NT2/D1 (cell line): ENCODE results near the gene ZBTB42.

Experiments
- DNase-seq: peaks from one replicate; pipeline ENCODE4 v3.0.0-alpha.2; 2011; ENCODE audit warnings: low read depth, low spot score
- H3K27me3 ChIP-seq: 2 replicates; pipeline ENCODE4 v1.6.0; 2011; ENCODE audit warnings: mild to moderate bottlenecking; ENCODE audit not compliant: insufficient read length, insufficient read depth
- H3K36me3 ChIP-seq: 2 replicates; pipeline ENCODE4 v1.6.1; 2011; ENCODE audit warnings: mild to moderate bottlenecking, low read length, mixed read lengths; ENCODE audit not compliant: insufficient read depth, insufficient read length
- H3K4me1 ChIP-seq: 2 replicates; pipeline ENCODE4 v1.5.1; 2011; ENCODE audit not compliant: insufficient read depth, insufficient read length
- H3K4me3 ChIP-seq: 2 replicates; pipeline ENCODE4 v1.5.1; 2011; ENCODE audit warnings: low read depth; ENCODE audit not compliant: insufficient read length
- H3K9ac ChIP-seq: 2 replicates; pipeline ENCODE4 v1.6.0; 2011; ENCODE audit warnings: low read depth; ENCODE audit not compliant: insufficient read length
- H3K9me3 ChIP-seq: 2 replicates; pipeline ENCODE4 v1.5.1; 2011; ENCODE audit warnings: mild to moderate bottlenecking, low read length; ENCODE audit not compliant: insufficient read depth
- SUZ12 ChIP-seq: IDR thresholded peaks from 2 replicates; pipeline ENCODE4 v1.6.1; 2011; ENCODE audit not compliant: insufficient read length, insufficient read depth; ENCODE audit errors: extremely low read depth
- YY1 ChIP-seq: IDR thresholded peaks from 2 replicates; pipeline ENCODE4 v1.6.1; 2011; ENCODE audit not compliant: insufficient read length, insufficient read depth
- ZNF274 ChIP-seq: IDR thresholded peaks from 2 replicates; pipeline ENCODE4 v1.6.1; 2011; ENCODE audit warnings: mild to moderate bottlenecking, low read depth, low read length

The ZBTB42 gene

DNA sequence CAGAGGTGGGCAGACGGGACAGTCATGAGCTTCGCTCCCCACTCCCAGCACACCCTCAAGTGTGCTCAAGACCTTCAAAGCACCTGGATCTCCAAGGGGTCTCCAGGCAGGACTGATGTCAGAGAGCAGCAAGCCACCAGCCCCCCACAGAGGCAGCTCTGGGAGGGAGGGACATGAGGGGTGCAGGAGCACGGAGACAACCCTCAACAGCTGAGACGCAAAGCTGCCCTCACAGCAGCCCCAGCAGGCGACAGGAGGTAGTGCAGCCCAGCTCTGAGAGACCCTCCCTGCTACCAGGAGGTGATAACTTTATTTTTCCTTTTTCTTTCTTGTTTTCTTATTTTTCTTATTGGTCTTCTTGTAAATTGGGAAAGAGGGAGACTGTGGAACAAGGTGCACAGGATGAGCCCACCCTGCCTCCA, 30.0 kb upstream of the ZBTB42 start:
- Histone ChIP-seq H3K36me3 (peaks cover 65% of the 10 kb centered on the region), H3K9me3 (peaks cover 19% of the 10 kb centered on the region; the same call in 1 of the 2 replicates), H3K4me3 (no peak overlapping the region), H3K4me1 (peaks cover 8% of the 10 kb centered on the region), H3K27me3 (no peaks in the 10 kb centered on the region), H3K9ac (no peak overlapping the region)
- TF ChIP-seq YY1 (no peak), SUZ12 (no peak), ZNF274 (no peak)
- no peak for DNase-seq

DNA sequence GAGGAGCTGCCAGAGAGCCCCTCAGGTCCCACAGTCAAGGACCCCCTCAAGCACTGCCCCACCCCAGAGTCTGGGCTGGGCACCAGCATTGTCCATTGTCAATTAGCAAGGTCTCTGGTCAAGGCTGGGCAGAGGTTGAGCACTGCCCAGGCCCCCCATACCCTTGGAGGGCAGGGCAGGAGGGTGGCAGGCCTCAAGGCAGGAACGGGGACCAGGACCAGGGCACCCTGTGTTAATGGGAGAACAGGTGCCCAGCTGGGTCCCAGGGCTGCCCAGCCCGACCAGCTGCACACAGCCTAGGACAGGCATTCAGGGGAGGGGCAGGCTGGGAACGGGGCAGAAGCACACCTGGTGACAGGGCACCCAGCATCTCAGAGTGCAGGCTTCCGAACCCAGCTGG, 29.5 kb upstream of the ZBTB42 start:
- peaks cover 68% of the 10 kb centered on the region for H3K36me3 ChIP-seq

DNA sequence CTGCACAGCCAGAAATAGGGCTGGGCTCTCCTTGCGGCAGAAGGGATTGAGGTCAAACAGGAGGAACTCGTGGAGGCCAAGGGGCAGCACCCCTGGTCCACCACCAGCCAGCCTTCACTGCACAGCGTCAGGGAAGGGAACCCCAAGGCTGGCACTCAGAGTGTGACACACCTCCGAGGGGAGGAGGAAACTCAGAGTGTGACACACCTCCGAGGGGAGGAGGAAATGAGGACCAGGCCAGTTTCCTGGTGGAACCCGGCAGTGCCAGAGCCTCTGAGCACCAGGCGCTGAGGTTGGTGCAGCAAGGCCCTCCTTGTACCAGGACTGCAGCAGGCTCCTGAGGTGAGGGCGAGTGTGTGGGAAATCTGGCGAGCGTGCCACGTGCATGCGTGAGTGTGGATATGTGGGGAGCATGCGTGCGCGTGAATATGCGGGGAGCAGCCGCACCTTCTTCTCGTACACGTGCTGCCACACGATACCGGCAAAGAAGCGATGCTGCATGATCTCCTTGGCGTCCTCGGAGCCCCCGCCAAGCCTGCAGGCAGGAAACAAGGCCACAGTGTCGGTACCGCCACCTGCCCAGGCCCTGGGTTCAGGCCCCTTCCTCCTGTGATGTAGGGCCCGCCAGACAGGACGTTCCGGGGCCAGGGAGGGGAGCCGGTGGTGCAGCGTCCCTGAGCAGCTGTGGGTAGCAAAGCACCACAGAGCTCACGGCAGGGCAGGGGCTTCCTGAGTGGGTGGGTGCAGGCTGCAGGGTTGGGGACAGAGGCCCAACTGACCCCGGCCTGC, 28.8 kb upstream of the ZBTB42 start:
- Histone ChIP-seq H3K9ac (no peak overlapping the region), H3K4me1 (peaks cover 8% of the 10 kb centered on the region), H3K4me3 (no peak overlapping the region), H3K36me3 (peaks cover 76% of the 10 kb centered on the region), H3K27me3 (no peaks in the 10 kb centered on the region), H3K9me3 (peaks cover 19% of the 10 kb centered on the region; the same call in 1 of the 2 replicates)
- no peak for DNase-seq
- TF ChIP-seq ZNF274 (no peak), SUZ12 (no peak), YY1 (no peak)

More for the DNA sequence above, 29.5 kb upstream of the ZBTB42 start:
- DNase-seq: no peak
- Histone ChIP-seq H3K9me3 (peaks cover 19% of the 10 kb centered on the region; the same call in 1 of the 2 replicates), H3K27me3 (no peaks in the 10 kb centered on the region), H3K9ac (no peak overlapping the region), H3K4me1 (peaks cover 8% of the 10 kb centered on the region), H3K4me3 (no peak overlapping the region)
- TF ChIP-seq ZNF274 (no peak), YY1 (no peak), SUZ12 (no peak)

DNA sequence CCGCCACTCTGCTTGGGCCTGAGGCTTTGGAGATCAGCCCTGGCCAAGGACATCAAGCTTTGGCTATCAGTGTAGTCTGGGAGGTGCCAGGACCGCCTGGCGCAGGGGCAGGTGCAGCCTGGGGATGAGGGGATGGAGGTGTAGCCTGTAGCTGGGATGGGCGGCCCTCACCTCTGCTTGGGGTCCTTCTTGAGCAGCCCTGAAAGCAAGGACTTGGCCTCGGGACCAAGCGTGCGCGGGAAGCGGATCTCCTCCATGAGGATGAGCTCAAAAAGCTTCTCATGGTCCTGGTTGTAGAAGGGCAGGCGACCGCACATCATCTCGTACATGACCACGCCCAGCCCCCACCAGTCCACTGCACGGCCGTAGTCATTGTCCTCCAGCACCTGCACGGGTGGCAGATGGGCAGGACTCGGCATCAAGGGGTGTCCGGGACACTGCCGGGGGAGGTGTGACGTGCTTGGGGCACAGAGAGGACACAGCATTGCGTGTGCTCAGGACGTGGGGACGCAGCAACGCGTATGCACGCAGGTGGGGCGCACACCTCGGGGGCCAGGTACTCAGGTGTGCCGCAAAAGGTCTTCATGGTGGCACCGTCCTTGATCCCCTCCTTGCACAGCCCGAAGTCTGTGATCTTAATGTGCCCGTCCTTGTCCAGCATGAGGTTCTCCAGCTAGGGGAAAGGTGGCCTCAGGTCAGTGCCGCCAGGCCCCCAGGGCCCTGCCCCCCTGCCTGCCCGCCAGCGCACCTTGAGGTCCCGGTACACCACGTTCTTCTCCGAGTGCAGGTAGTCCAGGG, 28.0 kb upstream of the ZBTB42 start:
- DNase-seq: no peak
- TF ChIP-seq ZNF274 (no peak), SUZ12 (no peak), YY1 (no peak)
- Histone ChIP-seq H3K4me3 (no peak overlapping the region), H3K4me1 (peaks cover 5% of the 10 kb centered on the region), H3K9ac (no peak overlapping the region), H3K36me3 (peaks cover 82% of the 10 kb centered on the region), H3K27me3 (no peaks in the 10 kb centered on the region), H3K9me3 (peaks cover 19% of the 10 kb centered on the region; the same call in 1 of the 2 replicates)

DNA sequence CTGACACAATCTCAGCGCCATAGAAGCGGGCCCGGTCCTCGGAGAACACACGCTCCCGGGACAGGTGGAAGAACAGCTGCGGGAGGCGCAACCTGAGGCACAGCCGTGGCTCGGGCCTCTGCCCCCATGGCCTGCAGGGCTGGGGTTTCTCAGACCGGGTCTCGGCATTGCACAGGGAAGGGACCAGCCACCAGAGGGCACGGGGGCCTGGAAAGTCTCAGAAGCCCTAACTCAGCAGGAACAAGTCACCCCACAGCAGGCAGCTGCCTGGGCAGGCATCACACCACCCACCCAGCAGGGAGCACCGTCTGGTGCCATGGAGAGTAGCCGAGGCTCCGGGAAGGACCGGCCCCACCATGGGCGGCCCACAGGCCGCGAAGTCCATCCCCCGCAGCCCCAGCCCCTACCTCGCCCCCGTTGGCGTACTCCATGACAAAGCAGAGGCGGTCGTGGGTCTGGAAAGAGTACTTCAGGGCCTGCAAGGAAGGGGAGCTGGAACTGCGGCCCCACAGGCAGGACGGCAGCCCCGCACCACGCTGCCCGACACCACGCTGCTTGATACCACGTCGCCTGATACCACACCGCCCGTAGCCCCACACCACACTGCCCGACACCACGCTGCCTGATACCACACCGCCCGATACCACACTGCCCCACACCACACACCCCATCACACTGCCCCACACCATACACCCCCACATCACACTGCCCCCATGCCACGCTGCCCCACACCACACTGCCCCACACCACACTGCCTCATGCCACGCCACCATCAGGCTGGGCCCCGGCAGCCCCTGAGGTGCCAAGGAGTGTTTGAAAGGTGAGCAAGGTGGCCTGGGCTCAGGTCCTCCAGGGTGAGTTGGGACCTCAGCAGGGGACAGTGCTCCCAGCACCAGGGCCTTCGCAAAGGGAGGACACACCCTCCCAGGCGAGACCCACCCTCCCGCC, 27.1 kb upstream of the ZBTB42 start:
- no peak for TF ChIP-seq YY1
- no peak for TF ChIP-seq ZNF274
- TF ChIP-seq SUZ12: no peak
- H3K36me3 ChIP-seq: peaks cover 85% of the 10 kb centered on the region

DNA sequence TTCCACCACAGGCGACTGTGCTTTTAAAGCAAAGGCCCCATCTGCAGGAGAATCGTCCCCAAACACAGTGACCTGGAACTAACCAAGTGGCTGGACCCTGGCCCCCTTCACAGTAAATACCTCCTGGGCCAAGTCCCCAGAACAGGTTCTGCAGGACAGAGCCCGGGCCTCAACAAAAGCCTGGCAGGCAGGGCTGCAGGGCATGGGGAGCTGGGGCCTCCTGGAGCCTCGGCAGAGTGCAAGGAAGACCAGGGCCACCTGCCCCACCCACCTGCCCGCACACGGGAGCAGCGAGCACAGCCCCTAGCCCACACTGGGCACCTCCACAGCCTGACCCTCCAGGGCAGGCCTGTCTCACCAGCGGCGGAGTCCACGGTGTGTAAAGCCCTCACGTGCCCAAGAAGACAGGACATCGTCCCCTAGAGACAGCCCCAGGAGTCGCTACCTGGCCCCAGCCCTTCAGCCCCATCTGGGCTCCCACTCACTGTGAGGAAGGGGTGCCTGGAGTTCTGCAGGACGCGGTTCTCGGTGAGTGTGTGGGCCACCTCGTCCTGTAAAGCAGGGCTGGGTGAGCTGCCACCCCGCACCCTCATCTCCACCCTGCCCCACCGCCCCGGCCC, 26.3 kb upstream of the ZBTB42 start:
- Histone ChIP-seq H3K9me3 (peaks cover 19% of the 10 kb centered on the region; the same call in 1 of the 2 replicates), H3K36me3 (peaks cover 86% of the 10 kb centered on the region)
- no peak for DNase-seq

More for the DNA sequence above, 27.1 kb upstream of the ZBTB42 start:
- Histone ChIP-seq H3K4me1 (peaks cover 9% of the 10 kb centered on the region), H3K4me3 (no peak overlapping the region), H3K9ac (no peak overlapping the region), H3K27me3 (no peaks in the 10 kb centered on the region), H3K9me3 (peaks cover 19% of the 10 kb centered on the region; the same call in 1 of the 2 replicates)
- no peak for DNase-seq

More for the DNA sequence above, 26.3 kb upstream of the ZBTB42 start:
- H3K27me3 ChIP-seq: no peaks in the 10 kb centered on the region
- TF ChIP-seq SUZ12 (no peak), ZNF274 (no peak), YY1 (no peak)
- H3K9ac ChIP-seq: no peak overlapping the region
- H3K4me1 ChIP-seq: peaks cover 7% of the 10 kb centered on the region
- no peak overlapping the region for H3K4me3 ChIP-seq
